Liver (tissue), 9 donors: Measurements from ENCODE around the gene UROC1. TPM values are rescaled to one million over a fixed set of nuclear protein-coding genes. Genes with fewer than 3 reads are reported as not detected.

Experiments used
- DNase-seq: peaks from one replicate; pipeline ENCODE4 v3.0.0-alpha.2; 2017; ENCODE audit warnings: low spot score
- H3K27ac ChIP-seq, 2 donors: one replicate each; pipeline ENCODE4 v1.7.0; 2013; ENCODE audit warnings: inconsistent platforms in 2 of 2, low read length in 2 of 2, control low read depth in 1 of 2, low read depth in 1 of 2, mild to moderate bottlenecking in 1 of 2
- H3K27me3 ChIP-seq, 4 donors: one replicate each; pipeline versions ENCODE4 v1.6.1 to v1.7.0; 2013; ENCODE audit warnings: low read length in 3 of 4, inconsistent platforms in 1 of 4, mild to moderate bottlenecking in 1 of 4, moderate library complexity in 1 of 4; ENCODE audit not compliant: control insufficient read depth in 4 of 4, insufficient read depth in 4 of 4
- H3K36me3 ChIP-seq, 4 donors: one replicate each; pipeline versions ENCODE4 v1.6.1 to v1.7.0; 2013; ENCODE audit warnings: low read length in 3 of 4, mild to moderate bottlenecking in 3 of 4, low read depth in 1 of 4, moderate library complexity in 1 of 4; ENCODE audit not compliant: control insufficient read depth in 4 of 4, insufficient read depth in 3 of 4
- H3K4me1 ChIP-seq, 4 donors: one replicate each; pipeline versions ENCODE4 v1.6.1 to v1.7.0; 2013; ENCODE audit warnings: low read length in 3 of 4, mild to moderate bottlenecking in 3 of 4, moderate library complexity in 1 of 4; ENCODE audit not compliant: control insufficient read depth in 4 of 4, insufficient read depth in 4 of 4
- H3K4me3 ChIP-seq, 3 donors: one replicate each; pipeline versions ENCODE4 v1.6.1 to v1.7.0; 2013; ENCODE audit warnings: low read length in 3 of 3, control low read depth in 1 of 3, low read depth in 1 of 3, mild to moderate bottlenecking in 1 of 3
- H3K9ac ChIP-seq, 2 donors: one replicate each; pipeline ENCODE4 v1.7.0; 2013; ENCODE audit warnings: low read length in 2 of 2, mild to moderate bottlenecking in 2 of 2, moderate library complexity in 2 of 2, control low read depth in 1 of 2, low read depth in 1 of 2
- H3K9me3 ChIP-seq, 4 donors: one replicate each; pipeline versions ENCODE4 v1.6.1 to v1.7.0; 2013; ENCODE audit warnings: low read length in 3 of 4; ENCODE audit not compliant: control insufficient read depth in 4 of 4
- CTCF ChIP-seq: fragments of 150-350 bp; IDR thresholded peaks from 2 replicates; pipeline ENCODE4 v1.5.1; 2017; ENCODE audit warnings: improper control_type of control experiment, low read depth, low read length; ENCODE audit not compliant: missing input control
- EGR1 ChIP-seq, 2 donors: IDR thresholded peaks; 2 replicates each; pipeline ENCODE4 v1.6.1; 2016 to 2018; ENCODE audit warnings: antibody characterized with exemption in 2 of 2, low read depth in 2 of 2
- FOXA1 ChIP-seq: IDR thresholded peaks from 2 replicates; pipeline ENCODE4 v1.6.1; 2016; ENCODE audit warnings: antibody characterized with exemption
- FOXA2 ChIP-seq: IDR thresholded peaks from 2 replicates; pipeline ENCODE4 v1.6.1; 2016; ENCODE audit warnings: antibody characterized with exemption
- GABPA ChIP-seq, 2 donors: IDR thresholded peaks in 1 of 2; conservative IDR thresholded peaks in 1 of 2; 2 replicates each; pipeline ENCODE4 v1.6.1; 2016; ENCODE audit warnings: antibody characterized with exemption in 2 of 2, mild to moderate bottlenecking in 1 of 2, moderate library complexity in 1 of 2
- HNF4A ChIP-seq, 2 donors: conservative IDR thresholded peaks; 2 replicates each; pipeline ENCODE4 v1.6.1; 2016; ENCODE audit warnings: antibody characterized with exemption in 2 of 2, mild to moderate bottlenecking in 2 of 2
- HNF4G ChIP-seq: IDR thresholded peaks from 2 replicates; pipeline ENCODE4 v1.6.1; 2016; ENCODE audit warnings: antibody characterized with exemption
- JUND ChIP-seq, 2 donors: IDR thresholded peaks; 2 replicates each; pipeline ENCODE4 v1.6.1; 2016; ENCODE audit warnings: antibody characterized with exemption in 2 of 2
- NR2F2 ChIP-seq: IDR thresholded peaks from 2 replicates; pipeline ENCODE4 v1.6.1; 2016; ENCODE audit warnings: antibody characterized with exemption
- RAD21 ChIP-seq, 2 donors: IDR thresholded peaks; 2 replicates each; pipeline ENCODE4 v1.6.1; 2016; ENCODE audit warnings: antibody characterized with exemption in 2 of 2, mild to moderate bottlenecking in 2 of 2
- RXRA ChIP-seq, 2 donors: IDR thresholded peaks; 2 replicates each; pipeline ENCODE4 v1.6.1; 2017 to 2018; ENCODE audit warnings: antibody characterized with exemption in 2 of 2, mild to moderate bottlenecking in 1 of 2
- SP1 ChIP-seq: IDR thresholded peaks from 2 replicates; pipeline ENCODE4 v1.6.1; 2018; ENCODE audit warnings: antibody characterized with exemption, mild to moderate bottlenecking
- TAF1 ChIP-seq: conservative IDR thresholded peaks from 2 replicates; pipeline ENCODE4 v1.6.1; 2016; ENCODE audit warnings: antibody characterized with exemption, mild to moderate bottlenecking
- YY1 ChIP-seq: IDR thresholded peaks from 2 replicates; pipeline ENCODE4 v1.6.1; 2016; ENCODE audit warnings: antibody characterized with exemption, mild to moderate bottlenecking
- ZBTB33 ChIP-seq: IDR thresholded peaks from 2 replicates; pipeline ENCODE4 v1.6.1; 2016; ENCODE audit warnings: antibody characterized with exemption
- WGBS: extraction: QIAGEN DNeasy Blood & Tissue Kit; methylation state at CpG from one replicate; pipeline ENCODE4 v1.1.7; 2013; 5-methylcytosine and 5-hydroxymethylcytosine counted together
- polyA plus RNA-seq, 2 donors: library from polyadenylated mRNA; stranded (reverse) in 1 of 2; unstranded in 1 of 2; fragments of 200-250 nt in 1 of 2; fragments of >200 nt in 1 of 2; fragmentation: Nextera tagmentation in 1 of 2; extraction: Ambion mirVana in 1 of 2; gene quantifications; one replicate each; pipeline versions ENCODE4 v1.2.1 to v1.2.3, GENCODE V29; 2013 to 2015
- total RNA-seq, 2 donors: library from RNA; depleted of rRNA; stranded (reverse); fragments of >200 nt; gene quantifications; one replicate each; pipeline ENCODE4 v1.2.3, GENCODE V29; 2014
- TF ChIP-seq, protein P1 (sequence below): IDR thresholded peaks from 2 replicates; pipeline ENCODE4 v1.6.1; 2016; ENCODE audit warnings: antibody characterized with exemption, mild to moderate bottlenecking
- TF ChIP-seq, protein P2 (sequence below): IDR thresholded peaks from 2 replicates; pipeline ENCODE4 v1.6.1; 2016; ENCODE audit warnings: antibody characterized with exemption
- TF ChIP-seq, protein P3 (sequence below): IDR thresholded peaks from 2 replicates; pipeline ENCODE4 v1.6.1; 2016; ENCODE audit warnings: antibody characterized with exemption
- donor health status: healthy.
- donor health status: healthy.
- donor health status: healthy.
- donor health status: healthy.
- donor health status: healthy.

The UROC1 gene
- total and polyA plus RNA-seq, 4 donors, result 5.9 to 28.4 (median 18.2) TPM

- no peak for TF ChIP-seq JUND (IDR thresholded peaks at IDR 0.05)
- no peak for TF ChIP-seq CTCF
- no peak for TF ChIP-seq YY1
- TF ChIP-seq HNF4G, result no peak
- no peak for TF ChIP-seq RXRA (IDR thresholded peaks at IDR 0.05)
- TF ChIP-seq SP1, result no peak
- TF ChIP-seq FOXA1, result no peak
- no peak for TF ChIP-seq FOXA2
- TF ChIP-seq EGR1 (IDR thresholded peaks at IDR 0.05; ENCODE audit: low read depth in 2 of 2), result no peak
- TF ChIP-seq NR2F2, result no peak
- no peak for TF ChIP-seq ZBTB33
- TF ChIP-seq, protein P1, sequence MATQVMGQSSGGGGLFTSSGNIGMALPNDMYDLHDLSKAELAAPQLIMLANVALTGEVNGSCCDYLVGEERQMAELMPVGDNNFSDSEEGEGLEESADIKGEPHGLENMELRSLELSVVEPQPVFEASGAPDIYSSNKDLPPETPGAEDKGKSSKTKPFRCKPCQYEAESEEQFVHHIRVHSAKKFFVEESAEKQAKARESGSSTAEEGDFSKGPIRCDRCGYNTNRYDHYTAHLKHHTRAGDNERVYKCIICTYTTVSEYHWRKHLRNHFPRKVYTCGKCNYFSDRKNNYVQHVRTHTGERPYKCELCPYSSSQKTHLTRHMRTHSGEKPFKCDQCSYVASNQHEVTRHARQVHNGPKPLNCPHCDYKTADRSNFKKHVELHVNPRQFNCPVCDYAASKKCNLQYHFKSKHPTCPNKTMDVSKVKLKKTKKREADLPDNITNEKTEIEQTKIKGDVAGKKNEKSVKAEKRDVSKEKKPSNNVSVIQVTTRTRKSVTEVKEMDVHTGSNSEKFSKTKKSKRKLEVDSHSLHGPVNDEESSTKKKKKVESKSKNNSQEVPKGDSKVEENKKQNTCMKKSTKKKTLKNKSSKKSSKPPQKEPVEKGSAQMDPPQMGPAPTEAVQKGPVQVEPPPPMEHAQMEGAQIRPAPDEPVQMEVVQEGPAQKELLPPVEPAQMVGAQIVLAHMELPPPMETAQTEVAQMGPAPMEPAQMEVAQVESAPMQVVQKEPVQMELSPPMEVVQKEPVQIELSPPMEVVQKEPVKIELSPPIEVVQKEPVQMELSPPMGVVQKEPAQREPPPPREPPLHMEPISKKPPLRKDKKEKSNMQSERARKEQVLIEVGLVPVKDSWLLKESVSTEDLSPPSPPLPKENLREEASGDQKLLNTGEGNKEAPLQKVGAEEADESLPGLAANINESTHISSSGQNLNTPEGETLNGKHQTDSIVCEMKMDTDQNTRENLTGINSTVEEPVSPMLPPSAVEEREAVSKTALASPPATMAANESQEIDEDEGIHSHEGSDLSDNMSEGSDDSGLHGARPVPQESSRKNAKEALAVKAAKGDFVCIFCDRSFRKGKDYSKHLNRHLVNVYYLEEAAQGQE, result no peak
- no peak for TF ChIP-seq TAF1
- TF ChIP-seq, protein P2, sequence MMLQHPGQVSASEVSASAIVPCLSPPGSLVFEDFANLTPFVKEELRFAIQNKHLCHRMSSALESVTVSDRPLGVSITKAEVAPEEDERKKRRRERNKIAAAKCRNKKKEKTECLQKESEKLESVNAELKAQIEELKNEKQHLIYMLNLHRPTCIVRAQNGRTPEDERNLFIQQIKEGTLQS, result no peak
- TF ChIP-seq RAD21 (IDR thresholded peaks at IDR 0.05), result no peak
- TF ChIP-seq, protein P3, sequence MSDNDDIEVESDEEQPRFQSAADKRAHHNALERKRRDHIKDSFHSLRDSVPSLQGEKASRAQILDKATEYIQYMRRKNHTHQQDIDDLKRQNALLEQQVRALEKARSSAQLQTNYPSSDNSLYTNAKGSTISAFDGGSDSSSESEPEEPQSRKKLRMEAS, result no peak
- no peak for TF ChIP-seq GABPA (IDR thresholded peaks at IDR 0.05 in 1 of 2, conservative IDR thresholded peaks at IDR 0.05 in 1 of 2)
- no peak for TF ChIP-seq HNF4A (conservative IDR thresholded peaks at IDR 0.05)
- H3K9me3 ChIP-seq, result no peaks in the 10 kb centered on the region
- H3K27ac ChIP-seq, result no peak overlapping the region
- no peak for DNase-seq
- no peaks in the 10 kb centered on the region for H3K27me3 ChIP-seq
- 84% methylated on average over 12 of the region's 12 CpGs for WGBS
- H3K4me1 ChIP-seq, result no peaks in the 10 kb centered on the region
- H3K4me3 ChIP-seq, result no peak overlapping the region
- H3K36me3 ChIP-seq, result no peaks in the 10 kb centered on the region
- no peak overlapping the region for H3K9ac ChIP-seq
Measured at GRCh38 chr3:126549861-126550487, 32.4 kb upstream of the UROC1 start.
